ENCODE data around the gene SLC9A8. TPM values are rescaled to one million over a fixed set of nuclear protein-coding genes. Genes with fewer than 3 reads are reported as not detected.

SLC9A8 gene
- total and polyA plus RNA-seq, 2 of the 4 experiments (the other 2 are of a cell fraction), result 4.1 to 5.0 TPM

- no peak overlapping the region for H3K9ac ChIP-seq (ENCODE audit: low read depth, low read length)
- TF ChIP-seq NFE2L2 (IDR thresholded peaks at IDR 0.05; ENCODE audit: low read depth, low read length) (no peak), FOS (IDR thresholded peaks at IDR 0.05; ENCODE audit: low read depth, low read length) (no peak), MXI1 (IDR thresholded peaks at IDR 0.05; ENCODE audit: borderline replicate concordance, low read depth, low read length) (no peak), MAFK (IDR thresholded peaks at IDR 0.05; ENCODE audit: low read depth, low read length) (no peak), CEBPB (IDR thresholded peaks at IDR 0.05; ENCODE audit: low read depth, low read length) (no peak), RFX5 (IDR thresholded peaks at IDR 0.05; ENCODE audit: low read depth, low read length) (no peak), RCOR1 (IDR thresholded peaks at IDR 0.05; ENCODE audit: insufficient replicate concordance, low read length) (no peak)
- ChIA-PET POLR2A (ENCODE audit: unreplicated experiment) (no interaction called here), CTCF (no interaction called here)
- no peak overlapping the region for H4K5ac ChIP-seq (ENCODE audit: low read depth, low read length)
- DNase-seq (no peak), ATAC-seq (ENCODE audit: low read depth) (no peak)
- H2BK15ac ChIP-seq (ENCODE audit: low read depth, low read length), result no peak overlapping the region
- in situ Hi-C loops (cut with MboI; ENCODE audit: low sequenced_read_pairs), result no loop called here
- no peak overlapping the region for H2BK120ac ChIP-seq (ENCODE audit: low read depth, low read length)
- no peaks in the 10 kb centered on the region for H3K9me3 ChIP-seq (ENCODE audit: control insufficient read depth, insufficient read depth, low read length)
- H3K27me3 ChIP-seq (ENCODE audit: control insufficient read depth, insufficient read depth, low read length), result no peaks in the 10 kb centered on the region
- H3K14ac ChIP-seq (replicated peaks; ENCODE audit: low read depth, low read length), result no peak overlapping the region
- H3K18ac ChIP-seq (ENCODE audit: low read depth, low read length), result no peak overlapping the region
- H3K36me3 ChIP-seq (ENCODE audit: control insufficient read depth, insufficient read depth, low read length), result peaks cover 50% of the 10 kb centered on the region
- no peak overlapping the region for H4K91ac ChIP-seq (ENCODE audit: insufficient read depth, low read depth, low read length)
- intact Hi-C loops (cut with micrococcal nuclease), result no loop called here
- no peak overlapping the region for H2AK5ac ChIP-seq (ENCODE audit: low read depth, low read length)
- BruUV-seq (replicated peaks), result no TSS peak
- H3K79me1 ChIP-seq (ENCODE audit: low read depth in 1 of 2, low read length in 2 of 2), result peaks cover 18 to 63% of the 10 kb centered on the region in 2 experiments
- H4K20me1 ChIP-seq (ENCODE audit: insufficient read depth, low read length), result peaks cover 37% of the 10 kb centered on the region
- no peak overlapping the region for H3K27ac ChIP-seq (ENCODE audit: insufficient read depth, low read length)
- H2AK9ac ChIP-seq (replicated peaks; ENCODE audit: low read depth, low read length, poor library complexity), result no peak overlapping the region
- H3K4me2 ChIP-seq (ENCODE audit: low read depth, low read length), result no peak overlapping the region
- 91% methylated on average over 10 of the region's 15 CpGs; no CpG with 5 or more reads in 1 of the 2 experiments for WGBS, 2 experiments (ENCODE audit: extremely low coverage in 2 of 2, insufficient read length in 1 of 2)
- no peak overlapping the region for H2BK20ac ChIP-seq (ENCODE audit: low read depth, low read length)
- H2BK5ac ChIP-seq (ENCODE audit: low read depth, low read length, poor library complexity, severe bottlenecking), result no peak overlapping the region
- no peaks in the 10 kb centered on the region for H3K4me1 ChIP-seq (ENCODE audit: control insufficient read depth, insufficient read depth, low read length)
- no peak overlapping the region for H3K4ac ChIP-seq (ENCODE audit: low read depth, low read length)
- H4K8ac ChIP-seq (ENCODE audit: low read depth in 2 of 2, low read length in 2 of 2), result no peak overlapping the region
- H3K9me1 ChIP-seq (ENCODE audit: insufficient read depth, low read length), result no peaks in the 10 kb centered on the region
- H3K4me3 ChIP-seq (ENCODE audit: insufficient read depth, low read depth, low read length), result no peak overlapping the region
- no peak overlapping the region for H2AFZ ChIP-seq (replicated peaks; ENCODE audit: low read length, poor library complexity)
- H3K56ac ChIP-seq (ENCODE audit: extremely low read depth, insufficient read depth, low read length), result no peak overlapping the region
- dilution Hi-C loops (cut with HindIII; ENCODE audit: low sequenced_read_pairs, unreplicated experiment), result no loop called here
- H3K23ac ChIP-seq (ENCODE audit: low read depth, low read length), result no peak overlapping the region
Observed at GRCh38 chr20:49906615-49907154, 94.1 kb downstream of the SLC9A8 start.
